H1 (cell line): ENCODE data around the gene BCAS3. TPM values are rescaled to one million over a fixed set of nuclear protein-coding genes. Genes with fewer than 3 reads are reported as not detected.

Experiments used
- ATF2 ChIP-seq: IDR thresholded peaks from 2 replicates; pipeline ENCODE4 v1.6.1; 2012; ENCODE audit warnings: low read length, inconsistent platforms
- polyA plus RNA-seq, 7 experiments: library from polyadenylated mRNA; depleted of rRNA in 3 of 7; stranded (reverse) in 5 of 7; unstranded in 2 of 7; fragments of >200 nt in 5 of 7; fragments of 200-250 nt in 2 of 7; gene quantifications; 1 replicate in 5 of 7; 2 replicates in 1 of 7; 4 replicates in 1 of 7; pipeline versions ENCODE4 v1.2.1 to v1.2.3, GENCODE V29; 2011 to 2013; ENCODE audit warnings: missing spikeins in 2 of 7, mixed read lengths in 2 of 7
- total RNA-seq: library from RNA; stranded (reverse); fragmentation: NEBNext Ultra II Directional; extraction: Animal tissue kit (Norgen Biotek cat#: 25700); gene quantifications from 2 replicates; pipeline ENCODE4 v1.2.1, GENCODE V29; 2021

BCAS3 gene
- total and polyA plus RNA-seq, 2 of the 8 experiments (the other 6 are each of a cell fraction or from before 2014, with no cell fraction given): 9.9 to 13.3 TPM

- TF ChIP-seq ATF2: no peak
These were observed 466.5 kb downstream of the BCAS3 start (continued) for GRCh38 chr17:61144137-61144536.
